Uterus (tissue), 4 donors: ENCODE results near the gene NEUROD4. TPM values are rescaled to one million over a fixed set of nuclear protein-coding genes. Genes with fewer than 3 reads are reported as not detected.

ENCODE experiments used
- DNase-seq, 2 donors: peaks; one replicate each; pipeline ENCODE4 v3.0.0-alpha.2; 2019 to 2020
- H3K27ac ChIP-seq, 2 donors: fragments of 200-600 bp; sonication (generic); 1 replicate in 1 of 2; 2 replicates in 1 of 2; pipeline ENCODE4 v1.5.1; 2016 to 2018
- H3K27me3 ChIP-seq, 2 donors: fragments of 200-600 bp; sonication (generic); one replicate each; pipeline ENCODE4 v1.5.1; 2018 to 2019; ENCODE audit warnings: control low read depth in 1 of 2
- H3K36me3 ChIP-seq, 2 donors: fragments of 200-600 bp; sonication (generic); one replicate each; pipeline ENCODE4 v1.5.1; 2019; ENCODE audit warnings: control low read depth in 1 of 2
- H3K4me1 ChIP-seq, 2 donors: fragments of 200-600 bp; sonication (generic); one replicate each; pipeline ENCODE4 v1.5.1; 2018 to 2019; ENCODE audit warnings: control low read depth in 1 of 2
- H3K4me3 ChIP-seq, 2 donors: fragments of 200-600 bp; sonication (generic); 1 replicate in 1 of 2; 2 replicates in 1 of 2; pipeline ENCODE4 v1.5.1; 2018 to 2019; ENCODE audit warnings: mild to moderate bottlenecking in 1 of 2
- H3K9me3 ChIP-seq, 2 donors: fragments of 200-600 bp; sonication (generic); one replicate each; pipeline ENCODE4 v1.5.1; 2019; ENCODE audit warnings: control low read depth in 1 of 2
- CTCF ChIP-seq, 4 experiments: fragments of 200-600 bp in 2 of 4; fragments of 450-650 bp in 2 of 4; sonication (generic) in 2 of 4; IDR thresholded peaks; one replicate each; pipeline ENCODE4 v1.5.1; 2016 to 2019; ENCODE audit warnings: antibody characterized with exemption in 4 of 4, mild to moderate bottlenecking in 2 of 4, moderate library complexity in 1 of 4
- POLR2A ChIP-seq, 2 donors: fragments of 450-650 bp; IDR thresholded peaks; one replicate each; pipeline ENCODE4 v1.6.1; 2016; ENCODE audit warnings: antibody characterized with exemption in 2 of 2, mild to moderate bottlenecking in 1 of 2, moderate library complexity in 1 of 2
- intact Hi-C: fragments of 100-400 bp; cut with DNase I; formaldehyde crosslinking; loops from one replicate; pipeline ENCODE4 v1.15.1; 2023; ENCODE audit warnings: low total_unique reads
- total RNA-seq, 4 donors: library from RNA; depleted of rRNA in 3 of 4; stranded (reverse); fragments of >200 nt in 3 of 4; gene quantifications; one replicate each; pipeline versions ENCODE4 v1.1.0 to v1.2.4, GENCODE V29; 2014 to 2023
- donor health status: DM: yes; HTN: yes; CAD: no.

Gene NEUROD4
- total RNA-seq = not detected

- no peaks in the 10 kb centered on the region for H3K27me3 ChIP-seq
- no peaks in the 10 kb centered on the region for H3K36me3 ChIP-seq
- TF ChIP-seq POLR2A (IDR thresholded peaks at IDR 0.05) = no peak
- no peak for TF ChIP-seq CTCF (IDR thresholded peaks at IDR 0.05)
- no peak for DNase-seq
- no peaks in the 10 kb centered on the region for H3K4me1 ChIP-seq
- intact Hi-C loops = no loop called here
- H3K4me3 ChIP-seq = no peak within 1 kb of the TSS
- H3K27ac ChIP-seq = no peak within 1 kb of the TSS
- no peaks in the 10 kb centered on the region for H3K9me3 ChIP-seq
These were observed at the start of gene NEUROD4 for GRCh38 chr12:55019784-55020183. TSS of gene NEUROD4 (plus strand) at chr12:55019974. CDS start at chr12:55026440, 6,466 bp downstream.

- no peak for DNase-seq
- no peaks in the 10 kb centered on the region for H3K36me3 ChIP-seq
- intact Hi-C loops = no loop called here
- H3K27me3 ChIP-seq = no peaks in the 10 kb centered on the region
- no peak overlapping the region for H3K27ac ChIP-seq
- TF ChIP-seq POLR2A (IDR thresholded peaks at IDR 0.05) (no peak), CTCF (IDR thresholded peaks at IDR 0.05) (no peak)
- no peak overlapping the region for H3K4me3 ChIP-seq
- no peaks in the 10 kb centered on the region for H3K9me3 ChIP-seq
- H3K4me1 ChIP-seq = no peaks in the 10 kb centered on the region
These were observed 49.0 kb upstream of the NEUROD4 start for GRCh38 chr12:54970741-54971140.

GRCh38 chr12:54973556-54973955, 46.2 kb upstream of the NEUROD4 start:
- no peaks in the 10 kb centered on the region for H3K27me3 ChIP-seq
- DNase-seq = no peak
- H3K27ac ChIP-seq = no peak overlapping the region
- no peaks in the 10 kb centered on the region for H3K4me1 ChIP-seq
- no peak for TF ChIP-seq CTCF (IDR thresholded peaks at IDR 0.05)
- no peak for TF ChIP-seq POLR2A (IDR thresholded peaks at IDR 0.05)
- no peaks in the 10 kb centered on the region for H3K36me3 ChIP-seq
- H3K4me3 ChIP-seq = no peak overlapping the region
- no peaks in the 10 kb centered on the region for H3K9me3 ChIP-seq
- intact Hi-C loops = no loop called here

GRCh38 chr12:54974279-54974678, 45.5 kb upstream of the NEUROD4 start:
- Histone ChIP-seq H3K27me3 (no peaks in the 10 kb centered on the region), H3K27ac (no peak overlapping the region), H3K9me3 (no peaks in the 10 kb centered on the region), H3K4me3 (no peak overlapping the region), H3K4me1 (no peaks in the 10 kb centered on the region), H3K36me3 (no peaks in the 10 kb centered on the region)
- TF ChIP-seq CTCF (IDR thresholded peaks at IDR 0.05) = no peak
- TF ChIP-seq POLR2A (IDR thresholded peaks at IDR 0.05) = no peak
- DNase-seq = no peak
- intact Hi-C loops = no loop called here

GRCh38 chr12:54975272-54975671, 44.5 kb upstream of the NEUROD4 start:
- no peak for DNase-seq
- Histone ChIP-seq H3K4me1 (no peaks in the 10 kb centered on the region), H3K27ac (no peak overlapping the region), H3K4me3 (no peak overlapping the region), H3K27me3 (no peaks in the 10 kb centered on the region), H3K9me3 (no peaks in the 10 kb centered on the region), H3K36me3 (no peaks in the 10 kb centered on the region)
- intact Hi-C loops = no loop called here
- TF ChIP-seq POLR2A (IDR thresholded peaks at IDR 0.05) (no peak), CTCF (IDR thresholded peaks at IDR 0.05) (no peak)
